Urothelium cell line (cell line): Measurements from ENCODE around the gene SLC6A12.
"Not testable (repeated sequence)": the region's sequence is repeated elsewhere in the genome, so short reads cannot be mapped to it uniquely, and the experiment has no call there.

Experiments
- DNase-seq: peaks from one replicate; pipeline ENCODE4 v3.0.0; 2011; ENCODE audit warnings: low spot score, mixed read lengths
- FAIRE-seq: peaks from 2 replicates; lab custom pipeline; 2011; peaks lifted over from hg19 to GRCh38; lab: Jason Lieb, UNC

The SLC6A12 gene

GRCh38 chr12:202081-202731 lies 11.8 kb downstream of the SLC6A12 start:
- FAIRE-seq (no peak), DNase-seq (no peak)

- no peak for FAIRE-seq
- DNase-seq, result no peak
Observed at GRCh38 chr12:201361-201760, 12.6 kb downstream of the SLC6A12 start.

- DNase-seq (no peak), FAIRE-seq (no peak)
Observed at GRCh38 chr12:198705-199104, 15.3 kb downstream of the SLC6A12 start.

- FAIRE-seq, result peak; percentile 30
- no peak for DNase-seq
Observed at GRCh38 chr12:197911-198695, 15.9 kb downstream of the SLC6A12 start.

- FAIRE-seq, result no peak
- no peak for DNase-seq
Observed at GRCh38 chr12:197347-197746, 16.6 kb downstream of the SLC6A12 start.

GRCh38 chr12:196436-196835 lies 17.5 kb downstream of the SLC6A12 start:
- DNase-seq (no peak), FAIRE-seq (no peak)

GRCh38 chr12:195951-196350 lies 18.0 kb downstream of the SLC6A12 start:
- FAIRE-seq (no peak), DNase-seq (no peak)

GRCh38 chr12:195156-195555 lies 18.8 kb downstream of the SLC6A12 start:
- DNase-seq (no peak), FAIRE-seq (no peak)

GRCh38 chr12:194276-194675 lies 19.7 kb downstream of the SLC6A12 start:
- DNase-seq (no peak), FAIRE-seq (no peak)

GRCh38 chr12:193261-193660 lies 20.7 kb downstream of the SLC6A12 start:
- no peak for DNase-seq
- FAIRE-seq, result no peak

GRCh38 chr12:191541-191940 lies 22.4 kb downstream of the SLC6A12 start:
- DNase-seq, result no peak
- peak; percentile 27 for FAIRE-seq

GRCh38 chr12:190881-191280 lies 23.1 kb downstream of the SLC6A12 start:
- DNase-seq, result no peak
- FAIRE-seq, result no peak

- DNase-seq (no peak), FAIRE-seq (no peak)
Observed at GRCh38 chr12:189622-189962, 24.4 kb downstream of the SLC6A12 start.

- FAIRE-seq (no peak), DNase-seq (peak; percentile 87)
Observed at GRCh38 chr12:188910-189621, 24.9 kb downstream of the SLC6A12 start.

GRCh38 chr12:187986-188909 lies 25.7 kb downstream of the SLC6A12 start:
- not testable (repeated sequence) for DNase-seq

GRCh38 chr12:186006-186625 lies 27.8 kb downstream of the SLC6A12 start:
- FAIRE-seq, result no peak
- no peak for DNase-seq

More at GRCh38 chr12:187986-188909, 25.7 kb downstream of the SLC6A12 start:
- FAIRE-seq, result not testable (repeated sequence)

GRCh38 chr12:185576-185955 lies 28.4 kb downstream of the SLC6A12 start:
- FAIRE-seq, result no peak
- DNase-seq, result no peak

GRCh38 chr12:184811-185575 lies 29.0 kb downstream of the SLC6A12 start:
- FAIRE-seq, result no peak

GRCh38 chr12:182381-182892 lies 31.5 kb downstream of the SLC6A12 start:
- peak; percentile 82 for DNase-seq
- peak; percentile 85 for FAIRE-seq

More at GRCh38 chr12:184811-185575, 29.0 kb downstream of the SLC6A12 start:
- no peak for DNase-seq
